OCI-LY1 (cell line): ENCODE measurements around the gene UTP11.

Source experiments
- H2AFZ ChIP-seq: fragments of 200-600 bp; sonication (generic), shearing (Covaris generic); 2 replicates; pipeline ENCODE4 v1.6.0; 2014; ENCODE audit warnings: antibody characterized with exemption, mild to moderate bottlenecking, low read length
- H3F3A ChIP-seq: fragments of 200-600 bp; sonication (generic), shearing (Covaris generic); 2 replicates; pipeline ENCODE4 v1.6.0; 2014; ENCODE audit warnings: mild to moderate bottlenecking, antibody characterized with exemption, low read length, moderate library complexity; ENCODE audit not compliant: insufficient read depth
- H3K27ac ChIP-seq: fragments of 200-600 bp; sonication (generic); 2 replicates; pipeline ENCODE4 v1.5.1; 2014; ENCODE audit warnings: low read length, mixed run types, mild to moderate bottlenecking, low read depth; ENCODE audit not compliant: poor library complexity, severe bottlenecking
- H3K27me3 ChIP-seq: fragments of 200-600 bp; sonication (generic); 2 replicates; pipeline ENCODE4 v1.6.0; 2014; ENCODE audit warnings: antibody characterized with exemption, mild to moderate bottlenecking, low read length, moderate library complexity; ENCODE audit not compliant: insufficient read depth
- H3K36me3 ChIP-seq: fragments of 200-600 bp; sonication (generic); 2 replicates; pipeline ENCODE4 v1.6.1; 2014; ENCODE audit warnings: mild to moderate bottlenecking, antibody characterized with exemption, low read length, moderate library complexity, mixed read lengths; ENCODE audit not compliant: insufficient read depth
- H3K4me1 ChIP-seq: fragments of 200-600 bp; sonication (generic); 2 replicates; pipeline ENCODE4 v1.5.1; 2014; ENCODE audit warnings: mild to moderate bottlenecking, low read length, moderate library complexity; ENCODE audit not compliant: insufficient read depth, severe bottlenecking
- H3K4me2 ChIP-seq: fragments of 200-600 bp; sonication (generic), shearing (Covaris generic); 2 replicates; pipeline ENCODE4 v1.6.1; 2014; ENCODE audit warnings: low read length
- H3K4me3 ChIP-seq: fragments of 200-600 bp; sonication (generic); 2 replicates; pipeline ENCODE4 v1.5.1; 2014; ENCODE audit warnings: low read length, low read depth, mild to moderate bottlenecking, mixed read lengths; ENCODE audit not compliant: poor library complexity, severe bottlenecking
- H3K79me2 ChIP-seq: fragments of 200-600 bp; shearing (Covaris generic); 2 replicates; pipeline ENCODE4 v1.6.1; 2016; ENCODE audit warnings: mixed run types, low read length, mixed read lengths; ENCODE audit not compliant: insufficient read depth
- H3K9ac ChIP-seq: fragments of 200-600 bp; sonication (generic), shearing (Covaris generic); 2 replicates; pipeline ENCODE4 v1.6.1; 2014; ENCODE audit warnings: mild to moderate bottlenecking, low read length, mixed read lengths
- H3K9me2 ChIP-seq: fragments of 200-600 bp; sonication (generic), shearing (Covaris generic); 2 replicates; pipeline ENCODE4 v1.6.1; 2014; ENCODE audit warnings: low read depth, mild to moderate bottlenecking, low read length, mixed read lengths
- H3K9me3 ChIP-seq: fragments of 200-600 bp; shearing (Covaris generic); 2 replicates; pipeline ENCODE4 v1.6.1; 2014; ENCODE audit warnings: low read length, mixed read lengths
- H4K20me1 ChIP-seq: fragments of 200-600 bp; sonication (generic), shearing (Covaris generic); 2 replicates; pipeline ENCODE4 v1.6.0; 2016; ENCODE audit warnings: mild to moderate bottlenecking, low read length; ENCODE audit not compliant: insufficient read depth
- EZH2 ChIP-seq: fragments of 200-600 bp; sonication (generic), shearing (Covaris generic); IDR thresholded peaks from 2 replicates; pipeline ENCODE4 v1.8.0; 2017; ENCODE audit warnings: borderline replicate concordance, mixed run types, mild to moderate bottlenecking, antibody characterized with exemption, low read length, moderate library complexity, mixed read lengths
- TF ChIP-seq, protein P1 (sequence below): fragments of 200-600 bp; sonication (generic), shearing (Covaris generic); IDR thresholded peaks from 2 replicates; pipeline ENCODE4 v1.5.1; 2017; ENCODE audit warnings: mild to moderate bottlenecking, antibody characterized with exemption, low read length, moderate library complexity, mixed read lengths

Gene UTP11

DNA sequence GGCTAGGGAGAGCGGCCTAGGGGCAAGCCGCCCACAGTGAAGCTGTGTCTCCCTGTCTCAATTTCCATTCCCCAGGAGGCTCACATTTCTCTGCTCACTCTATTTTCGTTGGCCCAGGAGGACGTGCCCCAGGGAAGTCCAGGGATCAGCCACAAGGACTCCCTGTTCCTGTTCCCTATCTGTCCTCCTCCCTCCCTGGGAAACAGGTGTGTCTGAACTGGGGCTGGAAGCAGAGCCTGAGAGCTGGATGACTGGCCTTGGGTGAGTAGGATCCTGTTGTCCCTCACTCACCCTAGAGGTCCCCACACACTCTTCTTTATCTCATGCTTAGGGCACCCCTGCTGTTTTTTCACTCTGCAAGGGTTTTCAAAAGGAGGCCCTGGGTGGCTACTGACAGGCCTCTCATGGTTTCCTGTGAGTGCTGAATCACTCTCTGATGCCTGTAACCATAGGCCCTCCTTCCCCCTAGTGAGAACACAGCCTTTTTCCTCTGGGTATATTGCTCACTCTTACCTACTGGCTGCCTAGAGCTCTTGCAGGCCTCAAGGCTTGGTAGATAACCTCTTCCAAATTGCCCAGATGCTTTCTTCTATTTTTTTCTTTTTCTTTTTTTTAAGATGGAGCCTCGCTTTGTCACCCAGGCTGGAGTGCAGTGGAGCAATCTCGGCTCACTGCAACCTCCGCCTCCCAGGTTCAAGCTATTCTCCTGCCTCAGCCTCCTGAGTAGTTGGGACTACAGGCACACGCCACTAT lies 3.3 kb upstream of the UTP11 start:
- H3K27ac ChIP-seq: no peak overlapping the region
- no peak overlapping the region for H2AFZ ChIP-seq
- peaks cover 18% of the 10 kb centered on the region for H3K4me1 ChIP-seq
- no peak overlapping the region for H3K4me3 ChIP-seq
- H3F3A ChIP-seq: no peaks in the 10 kb centered on the region
- H3K9me3 ChIP-seq: no peaks in the 10 kb centered on the region
- no peak overlapping the region for H3K9ac ChIP-seq
- H3K27me3 ChIP-seq: no peaks in the 10 kb centered on the region
- H3K36me3 ChIP-seq: peaks cover 4% of the 10 kb centered on the region; the same call in 1 of the 2 replicates
- no peaks in the 10 kb centered on the region for H4K20me1 ChIP-seq
- no peak for TF ChIP-seq EZH2
- TF ChIP-seq, protein P1, sequence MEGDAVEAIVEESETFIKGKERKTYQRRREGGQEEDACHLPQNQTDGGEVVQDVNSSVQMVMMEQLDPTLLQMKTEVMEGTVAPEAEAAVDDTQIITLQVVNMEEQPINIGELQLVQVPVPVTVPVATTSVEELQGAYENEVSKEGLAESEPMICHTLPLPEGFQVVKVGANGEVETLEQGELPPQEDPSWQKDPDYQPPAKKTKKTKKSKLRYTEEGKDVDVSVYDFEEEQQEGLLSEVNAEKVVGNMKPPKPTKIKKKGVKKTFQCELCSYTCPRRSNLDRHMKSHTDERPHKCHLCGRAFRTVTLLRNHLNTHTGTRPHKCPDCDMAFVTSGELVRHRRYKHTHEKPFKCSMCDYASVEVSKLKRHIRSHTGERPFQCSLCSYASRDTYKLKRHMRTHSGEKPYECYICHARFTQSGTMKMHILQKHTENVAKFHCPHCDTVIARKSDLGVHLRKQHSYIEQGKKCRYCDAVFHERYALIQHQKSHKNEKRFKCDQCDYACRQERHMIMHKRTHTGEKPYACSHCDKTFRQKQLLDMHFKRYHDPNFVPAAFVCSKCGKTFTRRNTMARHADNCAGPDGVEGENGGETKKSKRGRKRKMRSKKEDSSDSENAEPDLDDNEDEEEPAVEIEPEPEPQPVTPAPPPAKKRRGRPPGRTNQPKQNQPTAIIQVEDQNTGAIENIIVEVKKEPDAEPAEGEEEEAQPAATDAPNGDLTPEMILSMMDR: no peak
- peaks cover 14% of the 10 kb centered on the region for H3K79me2 ChIP-seq
- H3K4me2 ChIP-seq: no peak overlapping the region
- no peaks in the 10 kb centered on the region for H3K9me2 ChIP-seq

DNA sequence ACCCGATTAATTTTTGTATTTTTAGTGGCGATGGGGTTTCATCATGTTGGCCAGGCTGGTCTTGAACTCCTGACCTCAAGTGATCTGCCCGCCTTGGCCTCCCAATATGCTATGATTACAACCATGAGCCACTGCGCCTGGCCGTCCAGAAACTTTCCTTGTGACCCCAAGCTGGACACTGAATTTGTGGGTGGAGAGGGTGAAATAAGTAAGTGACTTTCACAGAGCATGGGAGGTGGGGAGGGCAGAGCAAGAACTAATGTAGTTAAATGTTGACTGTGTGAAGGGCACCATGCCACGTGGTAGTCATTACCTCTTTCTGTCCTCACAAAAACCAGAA lies 2.7 kb upstream of the UTP11 start:
- no peak overlapping the region for H3K4me3 ChIP-seq
- no peak overlapping the region for H2AFZ ChIP-seq
- no peak overlapping the region for H3K27ac ChIP-seq
- no peak overlapping the region for H3K4me2 ChIP-seq
- no peaks in the 10 kb centered on the region for H3K9me3 ChIP-seq
- H3K9me2 ChIP-seq: no peaks in the 10 kb centered on the region
- H4K20me1 ChIP-seq: no peaks in the 10 kb centered on the region
- peaks cover 4% of the 10 kb centered on the region; the same call in 1 of the 2 replicates for H3K36me3 ChIP-seq
- TF ChIP-seq, protein P1: no peak
- TF ChIP-seq EZH2: no peak
- no peak overlapping the region for H3K9ac ChIP-seq
- no peaks in the 10 kb centered on the region for H3F3A ChIP-seq
- H3K4me1 ChIP-seq: peaks cover 17% of the 10 kb centered on the region
- peaks cover 19% of the 10 kb centered on the region for H3K79me2 ChIP-seq
- no peaks in the 10 kb centered on the region for H3K27me3 ChIP-seq

DNA sequence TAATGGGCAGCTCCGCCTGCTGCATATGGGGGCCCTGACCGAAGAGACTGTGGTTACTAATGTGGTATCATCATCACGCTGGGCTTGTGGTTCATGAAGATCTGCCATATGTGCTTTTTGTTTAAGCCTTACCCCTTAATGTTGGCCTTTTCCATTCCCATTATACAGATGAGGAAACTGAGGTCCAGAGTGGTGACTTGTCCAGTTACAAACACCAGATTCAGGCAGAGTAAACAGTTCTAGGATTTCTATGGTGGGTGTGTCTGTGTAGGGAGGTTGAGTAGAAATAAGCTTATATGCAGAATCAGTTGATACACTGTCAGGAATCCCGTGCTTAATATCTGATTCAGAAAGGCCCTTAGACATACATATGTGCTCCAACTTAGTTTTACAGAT lies 691 bp downstream of the UTP11 start:
- peaks cover 36% of the 10 kb centered on the region for H3K36me3 ChIP-seq
- peak overlapping the region; percentile 89 for H3K4me2 ChIP-seq
- peaks cover 25% of the 10 kb centered on the region for H3K79me2 ChIP-seq
- H3K4me3 ChIP-seq: peak overlapping the region; percentile 91
- H3K9me3 ChIP-seq: no peaks in the 10 kb centered on the region
- H4K20me1 ChIP-seq: no peaks in the 10 kb centered on the region
- no peak for TF ChIP-seq EZH2
- TF ChIP-seq, protein P1: no peak
- H2AFZ ChIP-seq: no peak overlapping the region
- no peaks in the 10 kb centered on the region for H3K27me3 ChIP-seq
- no peaks in the 10 kb centered on the region for H3K9me2 ChIP-seq
- H3F3A ChIP-seq: no peaks in the 10 kb centered on the region
- H3K4me1 ChIP-seq: peaks cover 17% of the 10 kb centered on the region
- H3K9ac ChIP-seq: peak overlapping the region; percentile 87
- H3K27ac ChIP-seq: no peak overlapping the region
